ENCODE results near the gene TENM3.

GRCh38 chr4:182837831-182838230, 594.6 kb downstream of the TENM3 start:
- no peak for TF ChIP-seq CTCF (IDR thresholded peaks at IDR 0.05; ENCODE audit: insufficient read depth, low read length, poor library complexity, severe bottlenecking)
- TF ChIP-seq EZH2phosphoT487 (conservative IDR thresholded peaks at IDR 0.05; ENCODE audit: low read length), result no peak
